Gastrocnemius medialis (tissue), 4 donors: ENCODE results near the gene ITPR2. TPM values are rescaled to one million over a fixed set of nuclear protein-coding genes. Genes with fewer than 3 reads are reported as not detected.
A peak's percentile ranks its signal among the peaks of the same experiment; 100 is the strongest.
"Not testable (repeated sequence)": the region's sequence is repeated elsewhere in the genome, so short reads cannot be mapped to it uniquely, and the experiment has no call there.

Source experiments
- ATAC-seq, 2 donors: fragments of 150-250 bp; one replicate each; pipeline ENCODE4 v1.9.1; 2016
- DNase-seq, 2 donors: peaks; one replicate each; pipeline ENCODE4 v3.0.0-alpha.2; 2019
- H3K27ac ChIP-seq, 4 donors: fragments of 200-600 bp; sonication (generic); 1 replicate in 1 of 4; 2 replicates in 3 of 4; pipeline ENCODE4 v1.5.1; 2016 to 2018; ENCODE audit warnings: mild to moderate bottlenecking in 2 of 4, moderate library complexity in 1 of 4
- H3K27me3 ChIP-seq, 3 donors: fragments of 200-600 bp; sonication (generic) in 2 of 3; 1 replicate in 1 of 3; 2 replicates in 2 of 3; pipeline versions ENCODE4 v1.5.1 to v1.6.0; 2016 to 2019; ENCODE audit warnings: mild to moderate bottlenecking in 1 of 3, moderate library complexity in 1 of 3
- H3K36me3 ChIP-seq, 2 donors: fragments of 200-600 bp; sonication (generic) in 1 of 2; one replicate each; pipeline ENCODE4 v1.5.1; 2017 to 2018
- H3K4me1 ChIP-seq, 2 donors: fragments of 200-600 bp; sonication (generic) in 1 of 2; one replicate each; pipeline ENCODE4 v1.5.1; 2016 to 2017; ENCODE audit warnings: mild to moderate bottlenecking in 2 of 2
- H3K4me3 ChIP-seq, 4 donors: fragments of 200-600 bp; sonication (generic) in 3 of 4; 1 replicate in 1 of 4; 2 replicates in 3 of 4; pipeline ENCODE4 v1.5.1; 2016 to 2019; ENCODE audit warnings: mild to moderate bottlenecking in 2 of 4
- H3K9me3 ChIP-seq, 3 donors: fragments of 200-600 bp; sonication (generic) in 2 of 3; 1 replicate in 1 of 3; 2 replicates in 2 of 3; pipeline ENCODE4 v1.5.1; 2016 to 2019
- POLR2A ChIP-seq, 2 donors: fragments of 450-650 bp; IDR thresholded peaks; one replicate each; pipeline ENCODE4 v1.6.1; 2017; ENCODE audit warnings: antibody characterized with exemption in 2 of 2, mild to moderate bottlenecking in 2 of 2, moderate library complexity in 2 of 2
- in situ Hi-C, 4 donors: fragments of 200-750 bp; cut with MboI; loops; one replicate each; pipeline versions ENCODE4 v1.15.0 to v1.8.0; 2017; ENCODE audit warnings: low sequenced_read_pairs in 4 of 4
- intact Hi-C: fragments of 100-400 bp; cut with DNase I; formaldehyde crosslinking; loops from one replicate; pipeline ENCODE4 v1.15.1; 2023; ENCODE audit warnings: low total_unique reads
- total RNA-seq, 4 donors: library from RNA; depleted of rRNA; stranded (reverse); fragments of >200 nt; gene quantifications; one replicate each; pipeline versions ENCODE4 v1.1.0 to v1.2.3, GENCODE V29; 2016
- TF ChIP-seq, protein P1 (sequence below), 5 experiments: fragments of 450-650 bp in 3 of 5; fragments of 200-600 bp in 2 of 5; sonication (generic) in 2 of 5; IDR thresholded peaks in 4 of 5; conservative IDR thresholded peaks in 1 of 5; 1 replicate in 4 of 5; 2 replicates in 1 of 5; pipeline ENCODE4 v1.5.1; 2016 to 2019; ENCODE audit warnings: antibody characterized with exemption in 5 of 5, mild to moderate bottlenecking in 3 of 5, moderate library complexity in 3 of 5

Gene ITPR2
- total RNA-seq, 4 donors from 2014 or later: 3.8 to 23.8 (median 4.1) TPM

DNA sequence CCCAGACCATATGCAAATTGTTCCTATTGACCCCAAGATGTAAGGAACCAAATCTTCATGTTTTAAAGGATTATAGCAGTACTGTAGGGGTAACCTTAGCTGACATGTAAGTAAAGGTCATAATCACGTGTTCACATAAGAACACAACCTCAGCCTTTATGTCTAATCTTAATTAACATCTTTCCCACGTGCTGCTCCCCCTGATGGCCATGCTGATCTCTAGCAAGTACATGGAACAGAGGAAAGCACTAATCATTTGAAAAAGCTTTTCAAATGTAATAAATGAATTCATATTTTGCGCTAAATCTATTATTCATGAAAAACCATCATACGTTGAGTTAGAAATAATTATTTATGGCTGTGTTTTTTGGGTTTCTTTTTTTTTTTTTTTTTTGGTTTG is 30.5 kb upstream of the ITPR2 start:
- Histone ChIP-seq H3K4me1 (no peaks in the 10 kb centered on the region), H3K27me3 (no peaks in the 10 kb centered on the region), H3K4me3 (no peak overlapping the region), H3K36me3 (no peaks in the 10 kb centered on the region), H3K9me3 (no peaks in the 10 kb centered on the region), H3K27ac (no peak overlapping the region)
- no peak for ATAC-seq
- TF ChIP-seq, protein P1, sequence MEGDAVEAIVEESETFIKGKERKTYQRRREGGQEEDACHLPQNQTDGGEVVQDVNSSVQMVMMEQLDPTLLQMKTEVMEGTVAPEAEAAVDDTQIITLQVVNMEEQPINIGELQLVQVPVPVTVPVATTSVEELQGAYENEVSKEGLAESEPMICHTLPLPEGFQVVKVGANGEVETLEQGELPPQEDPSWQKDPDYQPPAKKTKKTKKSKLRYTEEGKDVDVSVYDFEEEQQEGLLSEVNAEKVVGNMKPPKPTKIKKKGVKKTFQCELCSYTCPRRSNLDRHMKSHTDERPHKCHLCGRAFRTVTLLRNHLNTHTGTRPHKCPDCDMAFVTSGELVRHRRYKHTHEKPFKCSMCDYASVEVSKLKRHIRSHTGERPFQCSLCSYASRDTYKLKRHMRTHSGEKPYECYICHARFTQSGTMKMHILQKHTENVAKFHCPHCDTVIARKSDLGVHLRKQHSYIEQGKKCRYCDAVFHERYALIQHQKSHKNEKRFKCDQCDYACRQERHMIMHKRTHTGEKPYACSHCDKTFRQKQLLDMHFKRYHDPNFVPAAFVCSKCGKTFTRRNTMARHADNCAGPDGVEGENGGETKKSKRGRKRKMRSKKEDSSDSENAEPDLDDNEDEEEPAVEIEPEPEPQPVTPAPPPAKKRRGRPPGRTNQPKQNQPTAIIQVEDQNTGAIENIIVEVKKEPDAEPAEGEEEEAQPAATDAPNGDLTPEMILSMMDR (IDR thresholded peaks at IDR 0.05 in 4 of 5, conservative IDR thresholded peaks at IDR 0.05 in 1 of 5): no peak
- TF ChIP-seq POLR2A (IDR thresholded peaks at IDR 0.05): no peak
- in situ Hi-C loops: no loop called here
- no peak for DNase-seq
- intact Hi-C loops: no loop called here

DNA sequence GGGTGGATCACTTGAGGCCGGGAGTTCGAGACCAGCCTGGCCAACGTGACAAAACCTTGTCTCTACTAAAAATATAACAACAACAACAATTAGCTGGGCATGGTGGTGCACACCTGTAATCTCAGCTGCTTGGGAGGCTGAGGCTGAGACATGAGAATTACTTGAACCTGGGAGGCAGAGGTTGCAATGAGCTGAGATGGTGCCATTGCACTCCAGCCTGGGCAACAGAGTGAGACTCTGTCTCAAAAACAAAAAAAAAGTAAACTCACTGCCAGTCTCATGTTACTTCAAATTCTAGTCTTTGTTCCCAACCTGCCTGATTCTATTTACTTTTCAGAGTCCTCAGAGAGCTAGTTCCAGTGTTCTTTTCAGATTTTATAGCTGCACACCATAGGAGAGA is 29.8 kb upstream of the ITPR2 start:
- H3K4me1 ChIP-seq, DNase-seq, H3K27me3 ChIP-seq, ATAC-seq, H3K36me3 ChIP-seq, intact Hi-C loops, H3K27ac ChIP-seq, in situ Hi-C loops, H3K4me3 ChIP-seq, H3K9me3 ChIP-seq: not testable (repeated sequence)

DNA sequence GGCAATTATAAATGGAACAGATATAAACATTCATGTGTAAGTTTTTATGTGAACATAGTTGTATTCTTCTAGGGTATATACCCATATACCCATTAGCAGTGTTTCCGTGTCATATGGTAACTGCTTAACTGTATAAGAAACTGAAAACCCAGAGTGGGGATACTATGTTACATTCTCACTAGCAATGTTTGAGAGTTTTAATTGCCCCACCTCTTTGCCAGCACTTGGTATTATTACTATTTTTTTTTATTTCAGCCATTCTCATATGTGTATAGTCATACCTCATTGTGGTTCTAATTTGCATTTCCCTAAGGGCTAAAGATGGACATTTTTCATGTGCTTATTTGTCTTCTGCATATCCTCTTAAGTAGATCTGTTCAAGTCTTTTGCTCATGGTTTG is 28.7 kb upstream of the ITPR2 start:
- no peaks in the 10 kb centered on the region for H3K9me3 ChIP-seq
- no peak overlapping the region for H3K27ac ChIP-seq
- TF ChIP-seq POLR2A (IDR thresholded peaks at IDR 0.05): no peak
- TF ChIP-seq, protein P1 (IDR thresholded peaks at IDR 0.05 in 4 of 5, conservative IDR thresholded peaks at IDR 0.05 in 1 of 5): no peak
- intact Hi-C loops: no loop called here
- in situ Hi-C loops: no loop called here
- no peaks in the 10 kb centered on the region for H3K36me3 ChIP-seq
- DNase-seq (no peak), ATAC-seq (no peak)
- H3K4me1 ChIP-seq: no peaks in the 10 kb centered on the region
- H3K27me3 ChIP-seq: no peaks in the 10 kb centered on the region
- no peak overlapping the region for H3K4me3 ChIP-seq

DNA sequence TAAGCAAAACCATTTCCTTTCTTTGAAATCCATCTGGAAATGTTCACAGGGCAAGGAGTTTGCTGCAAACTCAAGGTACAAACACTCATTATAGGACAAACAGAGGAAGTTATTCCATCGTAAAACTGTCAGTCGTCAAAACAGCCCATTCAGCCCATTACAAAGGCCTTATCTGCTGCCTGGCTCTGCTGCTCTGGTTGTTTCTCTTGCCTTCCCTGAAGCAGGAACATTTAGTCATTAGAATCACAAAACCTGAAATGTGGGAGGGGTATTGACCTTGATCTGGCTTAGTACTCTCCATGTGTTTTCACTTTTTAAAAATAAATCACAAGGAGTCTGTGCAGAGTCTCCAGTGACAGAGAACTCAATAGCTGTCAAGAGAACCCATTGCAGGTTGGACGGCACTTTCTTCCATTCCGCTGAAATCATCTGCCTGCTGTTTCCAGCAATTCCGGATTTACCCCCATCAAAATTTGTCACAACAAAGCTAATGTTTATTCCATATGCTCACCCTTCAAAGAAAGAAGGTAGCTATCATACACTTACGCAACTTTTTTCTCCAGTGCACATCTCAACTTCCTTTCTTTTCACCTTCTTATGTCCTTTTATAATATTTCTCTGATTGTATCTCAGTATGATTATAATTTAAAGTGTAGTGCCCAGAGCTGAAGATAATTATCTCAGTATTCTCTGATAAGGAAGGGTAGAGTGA is 24.6 kb upstream of the ITPR2 start:
- Histone ChIP-seq H3K9me3 (no peaks in the 10 kb centered on the region), H3K36me3 (no peaks in the 10 kb centered on the region), H3K4me1 (peaks cover 0 to 6% of the 10 kb centered on the region in 2 donors), H3K27ac (peak overlapping the region in 1 of 4 donors; percentile 47), H3K27me3 (no peaks in the 10 kb centered on the region), H3K4me3 (no peak overlapping the region)
- DNase-seq (no peak), ATAC-seq (peak in 1 of 2 donors; percentile 52)
- intact Hi-C loops (no loop called here), in situ Hi-C loops (no loop called here)
- no peak for TF ChIP-seq POLR2A (IDR thresholded peaks at IDR 0.05)
- TF ChIP-seq, protein P1 (IDR thresholded peaks at IDR 0.05 in 4 of 5, conservative IDR thresholded peaks at IDR 0.05 in 1 of 5): no peak

DNA sequence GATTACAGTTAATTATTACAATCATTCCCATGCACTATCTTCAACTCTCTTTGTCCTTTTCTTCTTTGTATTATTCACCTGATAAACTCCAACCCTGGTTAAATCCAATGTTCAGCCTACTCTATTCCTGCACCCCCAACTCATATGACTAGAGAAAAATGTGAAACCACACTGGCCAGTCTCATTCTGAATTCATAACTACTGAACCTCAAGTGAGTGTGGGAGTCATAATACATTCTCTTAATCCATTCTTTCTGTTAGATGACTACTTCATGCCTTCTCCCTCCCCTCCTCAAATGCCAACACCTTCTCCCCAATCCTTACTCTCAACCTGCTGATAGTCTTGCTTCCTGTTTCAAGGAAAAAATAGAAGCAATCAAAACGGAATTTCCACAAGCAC is 22.3 kb upstream of the ITPR2 start:
- no peak overlapping the region for H3K4me3 ChIP-seq
- H3K4me1 ChIP-seq: peaks cover 0 to 6% of the 10 kb centered on the region in 2 donors
- no peak for ATAC-seq
- H3K9me3 ChIP-seq: no peaks in the 10 kb centered on the region
- DNase-seq: no peak
- no peaks in the 10 kb centered on the region for H3K36me3 ChIP-seq
- intact Hi-C loops (no loop called here), in situ Hi-C loops (no loop called here)
- TF ChIP-seq, protein P1 (IDR thresholded peaks at IDR 0.05 in 4 of 5, conservative IDR thresholded peaks at IDR 0.05 in 1 of 5): no peak
- TF ChIP-seq POLR2A (IDR thresholded peaks at IDR 0.05): no peak
- H3K27ac ChIP-seq: no peak overlapping the region
- H3K27me3 ChIP-seq: no peaks in the 10 kb centered on the region
